Heart left ventricle (tissue), 16 donors: Measurements from ENCODE around the gene TUBB3. TPM values are rescaled to one million over a fixed set of nuclear protein-coding genes. Genes with fewer than 3 reads are reported as not detected.
A peak's percentile ranks its signal among the peaks of the same experiment; 100 is the strongest.

Source experiments
- ATAC-seq, 4 donors: fragments of 200-7000 bp; cut with Tn5 transposase; one replicate each; pipeline ENCODE4 v1.9.1; 2020 to 2022; ENCODE audit warnings: moderate library complexity in 4 of 4, mild to moderate bottlenecking in 3 of 4, moderate number of reproducible peaks in 1 of 4
- DNase-seq, 5 donors: peaks; one replicate each; pipeline ENCODE4 v3.0.0-alpha.2; 2020
- H3K27ac ChIP-seq, 12 donors: fragments of 200-600 bp; sonication (generic) in 4 of 12; one replicate each; pipeline versions ENCODE4 v1.5.0 to v1.8.0; 2016 to 2022; ENCODE audit warnings: mild to moderate bottlenecking in 2 of 12
- H3K27me3 ChIP-seq, 9 donors: fragments of 200-600 bp; sonication (generic) in 2 of 9; one replicate each; pipeline versions ENCODE4 v1.5.1 to v1.8.0; 2016 to 2022; ENCODE audit warnings: mild to moderate bottlenecking in 3 of 9
- H3K36me3 ChIP-seq, 9 donors: fragments of 200-600 bp; sonication (generic) in 2 of 9; one replicate each; pipeline versions ENCODE4 v1.5.0 to v1.8.0; 2018 to 2022; ENCODE audit warnings: mild to moderate bottlenecking in 2 of 9
- H3K4me1 ChIP-seq, 12 donors: fragments of 200-600 bp; sonication (generic) in 4 of 12; one replicate each; pipeline versions ENCODE4 v1.5.0 to v1.8.0; 2016 to 2022; ENCODE audit warnings: mild to moderate bottlenecking in 3 of 12
- H3K4me3 ChIP-seq, 12 donors: fragments of 200-600 bp; sonication (generic) in 4 of 12; one replicate each; pipeline versions ENCODE4 v1.5.0 to v1.8.0; 2017 to 2022; ENCODE audit warnings: mild to moderate bottlenecking in 9 of 12, moderate library complexity in 4 of 12
- H3K9me3 ChIP-seq, 12 donors: fragments of 200-600 bp; sonication (generic) in 4 of 12; one replicate each; pipeline versions ENCODE4 v1.5.0 to v1.8.0; 2016 to 2022; ENCODE audit warnings: mild to moderate bottlenecking in 1 of 12
- CTCF ChIP-seq, 12 donors: fragments of 200-600 bp; sonication (generic) in 4 of 12; IDR thresholded peaks; one replicate each; pipeline versions ENCODE4 v1.5.0 to v1.8.0; 2018 to 2022; ENCODE audit warnings: antibody characterized with exemption in 12 of 12, mild to moderate bottlenecking in 5 of 12
- POLR2A ChIP-seq, 2 donors: fragments of 450-650 bp; IDR thresholded peaks; one replicate each; pipeline ENCODE4 v1.6.1; 2017; ENCODE audit warnings: antibody characterized with exemption in 2 of 2, mild to moderate bottlenecking in 2 of 2, moderate library complexity in 2 of 2
- WGBS, 4 donors: extraction: QIAGEN DNeasy Blood & Tissue Kit in 2 of 4; methylation state at CpG; one replicate each; pipeline versions ENCODE4 v1.1.5 to v1.1.7; 2013 to 2018; 5-methylcytosine and 5-hydroxymethylcytosine counted together
- intact Hi-C, 10 donors: fragments of 100-400 bp; cut with DNase I; formaldehyde crosslinking; loops; one replicate each; pipeline versions ENCODE4 v1.11.1 to v1.14.2; 2022
- polyA plus RNA-seq, 2 donors: library from polyadenylated mRNA; stranded (reverse); fragments of 200-250 nt; gene quantifications; one replicate each; pipeline ENCODE4 v1.2.3, GENCODE V29; 2013
- total RNA-seq, 9 donors: library from RNA; depleted of rRNA in 2 of 9; stranded (reverse); fragments of >200 nt in 2 of 9; fragmentation: NEBNext Ultra II Directional in 3 of 9; extraction: Animal tissue kit (Norgen Biotek cat#: 25700) in 3 of 9; gene quantifications; one replicate each; pipeline versions ENCODE4 v1.1.0 to v1.2.4, GENCODE V29; 2016 to 2023
- donor health status: ischemic (EF 13 %, LVEDD 7.1; RV severe dilation, severe dysfunction).
- donor health status: healthy with polysubstance abuse.
- donor health status: DM: no; HTN: yes; CAD: no.
- donor health status: DM: no; HTN: no; CAD: no.
- donor health status: ischemic (EF 25% LVEDD 6.9; RV normal size, moderate dysfunction).
- donor health status: ischemic (EF 25% LVEDD 5.7; RV mildly dilated, moderate dysfunction).
- donor health status: healthy.
- donor health status: DM: yes; HTN: yes; CAD: no.
- donor health status: ischemic (EF 35%, LVEDD 5.7; RV mildly dilated, moderate dysfunction).
- donor health status: nonischemic (EF 11% LVEDD 7.7; RV severe dilation, severe dysfunction).
- donor health status: DM: yes; HTN: yes; CAD: no.
- donor health status: PGD.
- donor health status: ischemic (EF 29% LVEDD 5.4; RV normal size, mild dysfunction).
- donor health status: nonischemic (EF 23%, LVEDD 6.1; RV moderate dilation, normal function).

Gene TUBB3
- total and polyA plus RNA-seq, 11 donors: 0.19 to 18.1 (median 4.1) TPM

DNA sequence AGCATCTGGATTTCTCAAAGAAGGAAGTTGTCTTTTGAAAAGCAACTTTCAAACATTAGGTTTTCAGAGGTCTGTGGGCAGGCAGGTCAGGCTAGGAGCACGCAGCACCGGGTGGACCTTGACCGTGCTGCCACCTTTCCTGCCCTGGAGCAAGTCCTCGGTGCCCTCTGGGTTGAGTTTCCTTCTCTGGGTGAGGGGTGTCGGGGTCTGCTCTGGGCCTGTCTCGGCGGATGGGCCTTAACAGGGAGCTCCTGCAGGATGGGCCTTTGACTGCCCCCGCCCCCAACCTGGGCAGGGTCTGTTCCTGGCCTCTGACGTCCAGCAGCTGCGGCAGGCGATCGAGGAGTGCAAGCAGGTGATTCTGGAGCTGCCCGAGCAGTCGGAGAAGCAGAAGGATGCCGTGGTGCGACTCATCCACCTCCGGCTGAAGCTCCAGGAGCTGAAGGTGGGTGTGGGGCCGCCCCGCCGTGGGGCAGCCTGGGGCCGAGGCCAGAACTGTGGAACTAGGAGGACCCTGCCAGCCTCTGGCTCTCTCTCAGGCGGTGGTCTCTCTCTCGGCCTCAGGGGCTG lies 34.2 kb downstream of the TUBB3 start:
- peak overlapping the region in 2 of 12 donors; percentile 17 to 90 for H3K27ac ChIP-seq
- H3K27me3 ChIP-seq: no peaks in the 10 kb centered on the region
- DNase-seq: no peak
- H3K4me1 ChIP-seq: peaks cover 0 to 24% (median 0%) of the 10 kb centered on the region in 12 donors
- TF ChIP-seq POLR2A (IDR thresholded peaks at IDR 0.05) (no peak), CTCF (IDR thresholded peaks at IDR 0.05) (no peak)
- H3K36me3 ChIP-seq: peaks cover 0 to 64% (median 43%) of the 10 kb centered on the region in 9 donors
- H3K4me3 ChIP-seq: peak overlapping the region in 6 of 12 donors; percentile 18 to 52 (median 27)
- 89 to 93% (median 92%) methylated on average over 12 to 23 of the region's 23 CpGs for WGBS, 4 donors
- no peaks in the 10 kb centered on the region for H3K9me3 ChIP-seq
- no peak for ATAC-seq
- intact Hi-C loops: no loop called here

- Histone ChIP-seq H3K4me3 (peak overlapping the region in 3 of 12 donors; percentile 25 to 52 (median 31)), H3K36me3 (peaks cover 0 to 64% (median 43%) of the 10 kb centered on the region in 9 donors), H3K9me3 (no peaks in the 10 kb centered on the region), H3K27me3 (no peaks in the 10 kb centered on the region), H3K27ac (peak overlapping the region in 1 of 12 donors; percentile 90), H3K4me1 (peaks cover 0 to 24% (median 0%) of the 10 kb centered on the region in 12 donors)
- peak; percentile 15 to 67 (median 64) for ATAC-seq
- 91 to 96% (median 91%) methylated on average over 7 of the region's 7 CpGs for WGBS, 4 donors
- intact Hi-C loops: no loop called here
- TF ChIP-seq POLR2A (IDR thresholded peaks at IDR 0.05) (no peak), CTCF (IDR thresholded peaks at IDR 0.05) (no peak)
- DNase-seq: peak in 3 of 5 donors; percentile 57 to 69 (median 69)
These were observed 34.9 kb downstream of the TUBB3 start for GRCh38 chr16:89958068-89958467.

DNA sequence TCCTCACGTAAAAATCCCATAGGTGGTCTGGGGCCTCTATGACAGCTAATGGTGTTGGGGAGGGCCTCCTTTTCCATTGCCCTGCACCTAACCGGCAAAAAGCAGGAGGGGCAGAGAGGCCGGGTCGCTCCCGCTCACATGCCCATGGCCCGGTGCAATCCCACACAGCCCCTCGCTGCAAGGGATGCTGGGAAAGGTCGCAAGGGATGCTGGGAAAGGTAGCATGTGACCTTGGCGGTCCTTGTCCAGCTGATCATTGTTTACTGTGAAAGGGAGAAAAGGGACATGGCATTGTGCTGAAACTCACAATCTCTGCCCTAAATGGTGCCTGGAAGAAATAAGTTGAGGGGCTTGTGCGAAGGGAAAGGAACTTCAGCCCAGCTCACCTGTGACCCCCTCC lies 35.5 kb downstream of the TUBB3 start:
- Histone ChIP-seq H3K36me3 (peaks cover 0 to 69% (median 48%) of the 10 kb centered on the region in 9 donors), H3K27me3 (no peaks in the 10 kb centered on the region), H3K4me1 (peaks cover 0 to 24% (median 0%) of the 10 kb centered on the region in 12 donors), H3K4me3 (no peak overlapping the region), H3K27ac (no peak overlapping the region), H3K9me3 (no peaks in the 10 kb centered on the region)
- WGBS, 4 donors: 93 to 98% (median 95%) methylated on average over 10 of the region's 10 CpGs
- DNase-seq: no peak
- TF ChIP-seq POLR2A (IDR thresholded peaks at IDR 0.05) (no peak), CTCF (IDR thresholded peaks at IDR 0.05) (no peak)
- no peak for ATAC-seq
- intact Hi-C loops: no loop called here

DNA sequence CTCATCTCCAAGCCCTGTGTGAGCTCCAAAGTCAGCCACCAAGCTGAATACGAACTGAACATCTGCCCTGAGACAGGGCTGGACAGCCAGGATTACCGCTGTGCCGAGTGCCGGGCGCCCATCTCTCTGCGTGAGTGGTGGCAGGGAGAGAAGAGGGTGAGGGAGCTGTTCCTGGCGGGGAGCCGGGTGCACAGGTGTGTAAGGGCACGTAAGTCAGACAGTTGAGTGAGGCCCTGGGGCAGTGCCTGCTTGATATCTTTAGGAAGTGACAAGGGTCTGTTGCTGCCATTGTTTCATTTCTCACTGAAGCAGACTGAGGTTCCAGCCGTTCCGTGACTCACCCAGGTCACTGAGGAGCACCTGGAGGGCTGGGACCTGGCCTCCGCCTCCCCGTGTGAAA lies 37.8 kb downstream of the TUBB3 start:
- ATAC-seq (no peak), DNase-seq (no peak)
- Histone ChIP-seq H3K27ac (no peak overlapping the region), H3K4me1 (peaks cover 0 to 21% (median 0%) of the 10 kb centered on the region in 12 donors), H3K27me3 (no peaks in the 10 kb centered on the region), H3K4me3 (no peak overlapping the region), H3K9me3 (no peaks in the 10 kb centered on the region), H3K36me3 (peaks cover 0 to 81% (median 52%) of the 10 kb centered on the region in 9 donors)
- TF ChIP-seq POLR2A (IDR thresholded peaks at IDR 0.05) (no peak), CTCF (IDR thresholded peaks at IDR 0.05) (no peak)
- intact Hi-C loops: no loop called here
- 94 to 97% (median 96%) methylated on average over 11 to 13 of the region's 13 CpGs for WGBS, 4 donors
